ENCODE data around the gene CNKSR2.

- TF ChIP-seq CTCF (IDR thresholded peaks at IDR 0.05), result no peak
- TF ChIP-seq POLR2A (IDR thresholded peaks at IDR 0.05), result no peak
These were observed 34.1 kb downstream of the CNKSR2 start for GRCh38 chrX:21408307-21408706.
